Ectodermal cell (in vitro differentiated cells): ENCODE results near the gene TTC22.

Experiments used
- H3K27ac ChIP-seq: 2 replicates; pipeline ENCODE4 v1.7.0; 2013; ENCODE audit warnings: mild to moderate bottlenecking, low read depth, low read length; ENCODE audit not compliant: insufficient read depth, poor library complexity, severe bottlenecking
- H3K27me3 ChIP-seq: 2 replicates; pipeline ENCODE4 v1.7.0; 2013; ENCODE audit warnings: mild to moderate bottlenecking, low read length; ENCODE audit not compliant: insufficient read depth, control insufficient read depth, poor library complexity, severe bottlenecking
- H3K36me3 ChIP-seq: one replicate; pipeline ENCODE4 v1.7.0; 2013; ENCODE audit warnings: low read length; ENCODE audit not compliant: control insufficient read depth, insufficient read depth
- H3K4me1 ChIP-seq: one replicate; pipeline ENCODE4 v1.7.0; 2013; ENCODE audit warnings: low read length; ENCODE audit not compliant: control insufficient read depth, insufficient read depth
- H3K4me3 ChIP-seq: 2 replicates; pipeline ENCODE4 v1.7.0; 2013; ENCODE audit warnings: low read depth, low read length, control low read depth; ENCODE audit not compliant: insufficient read depth
- H3K9me3 ChIP-seq: 2 replicates; pipeline ENCODE4 v1.7.0; 2013; ENCODE audit warnings: mild to moderate bottlenecking, low read length, moderate library complexity; ENCODE audit not compliant: control insufficient read depth
- WGBS, 2 experiments: methylation state at CpG; one replicate each; pipeline ENCODE4 v1.1.7; 2013; ENCODE audit warnings: missing lambda C conversion rate in 2 of 2; 5-methylcytosine and 5-hydroxymethylcytosine counted together

TTC22 gene

GRCh38 chr1:54767526-54767925 is 33.6 kb downstream of the TTC22 start:
- Histone ChIP-seq H3K36me3 (no peaks in the 10 kb centered on the region), H3K4me1 (peaks cover 3% of the 10 kb centered on the region), H3K9me3 (no peaks in the 10 kb centered on the region), H3K4me3 (no peak overlapping the region), H3K27ac (no peak overlapping the region), H3K27me3 (no peaks in the 10 kb centered on the region)
- 63 to 72% methylated on average over 6 of the region's 6 CpGs for WGBS, 2 experiments

- Histone ChIP-seq H3K27ac (no peak overlapping the region), H3K4me1 (peaks cover 3% of the 10 kb centered on the region), H3K9me3 (no peaks in the 10 kb centered on the region), H3K36me3 (no peaks in the 10 kb centered on the region), H3K27me3 (no peaks in the 10 kb centered on the region), H3K4me3 (no peak overlapping the region)
- WGBS, 2 experiments = 68 to 77% methylated on average over 4 of the region's 4 CpGs
These were observed 34.4 kb downstream of the TTC22 start for GRCh38 chr1:54766726-54767125.

- Histone ChIP-seq H3K4me3 (peak overlapping the region; percentile 26), H3K9me3 (no peaks in the 10 kb centered on the region), H3K27me3 (no peaks in the 10 kb centered on the region), H3K4me1 (peaks cover 3% of the 10 kb centered on the region), H3K27ac (no peak overlapping the region), H3K36me3 (no peaks in the 10 kb centered on the region)
- 69 to 71% methylated on average over 13 of the region's 13 CpGs for WGBS, 2 experiments
These were observed 36.1 kb downstream of the TTC22 start for GRCh38 chr1:54764922-54765561.

- peak within 1 kb of the TSS; percentile 30 for H3K27ac ChIP-seq
- H3K4me3 ChIP-seq = peak within 1 kb of the TSS; percentile 77
- no peaks in the 10 kb centered on the region for H3K9me3 ChIP-seq
- H3K4me1 ChIP-seq = peaks cover 3% of the 10 kb centered on the region
- 0% methylated on average over 56 to 57 of the region's 57 CpGs for WGBS, 2 experiments
- no peaks in the 10 kb centered on the region for H3K27me3 ChIP-seq
- H3K36me3 ChIP-seq = no peaks in the 10 kb centered on the region
These were observed 36.8 kb downstream of the TTC22 start, which contains the start of gene PARS2 for GRCh38 chr1:54764133-54764921. Gene PARS2 (minus strand): TSS chr1:54764523. CDS start chr1:54759161, 5,362 bp downstream.

- Histone ChIP-seq H3K9me3 (no peaks in the 10 kb centered on the region), H3K4me3 (peak overlapping the region; percentile 77), H3K4me1 (peaks cover 3% of the 10 kb centered on the region), H3K36me3 (no peaks in the 10 kb centered on the region), H3K27me3 (no peaks in the 10 kb centered on the region), H3K27ac (peak overlapping the region; percentile 30)
- WGBS, 2 experiments = 1 to 6% methylated on average over 10 to 11 of the region's 11 CpGs
These were observed 37.3 kb downstream of the TTC22 start for GRCh38 chr1:54763816-54764132.

GRCh38 chr1:54758678-54759348 is 42.3 kb downstream of the TTC22 start:
- H3K27ac ChIP-seq = no peak overlapping the region
- peaks cover 6% of the 10 kb centered on the region for H3K36me3 ChIP-seq
- no peaks in the 10 kb centered on the region for H3K27me3 ChIP-seq
- no peaks in the 10 kb centered on the region for H3K4me1 ChIP-seq
- H3K4me3 ChIP-seq = no peak overlapping the region
- 94 to 95% methylated on average over 20 of the region's 20 CpGs for WGBS, 2 experiments
- H3K9me3 ChIP-seq = no peaks in the 10 kb centered on the region

GRCh38 chr1:54757833-54758232 is 43.3 kb downstream of the TTC22 start:
- WGBS, 2 experiments = 93 to 95% methylated on average over 9 of the region's 9 CpGs
- Histone ChIP-seq H3K4me3 (no peak overlapping the region), H3K9me3 (no peaks in the 10 kb centered on the region), H3K27ac (no peak overlapping the region), H3K27me3 (no peaks in the 10 kb centered on the region), H3K36me3 (peaks cover 6% of the 10 kb centered on the region), H3K4me1 (no peaks in the 10 kb centered on the region)

- no peak overlapping the region for H3K4me3 ChIP-seq
- H3K9me3 ChIP-seq = no peaks in the 10 kb centered on the region
- WGBS, 2 experiments = 92 to 93% methylated on average over 25 of the region's 25 CpGs
These were observed 46.4 kb downstream of the TTC22 start for GRCh38 chr1:54754486-54755285.

GRCh38 chr1:54754045-54754444 is 47.1 kb downstream of the TTC22 start:
- 94 to 95% methylated on average over 22 of the region's 22 CpGs for WGBS, 2 experiments
- Histone ChIP-seq H3K4me3 (no peak overlapping the region), H3K9me3 (no peaks in the 10 kb centered on the region), H3K36me3 (peaks cover 6% of the 10 kb centered on the region), H3K4me1 (no peaks in the 10 kb centered on the region), H3K27ac (no peak overlapping the region), H3K27me3 (no peaks in the 10 kb centered on the region)

More at GRCh38 chr1:54754486-54755285, 46.4 kb downstream of the TTC22 start:
- Histone ChIP-seq H3K27ac (no peak overlapping the region), H3K4me1 (no peaks in the 10 kb centered on the region), H3K36me3 (peaks cover 6% of the 10 kb centered on the region), H3K27me3 (no peaks in the 10 kb centered on the region)
